ENCODE data around the gene NBDY.

GRCh38 chrX:56813318-56813837 is 84.3 kb downstream of the NBDY start:
- TF ChIP-seq NFRKB (IDR thresholded peaks at IDR 0.05) (no peak), FOXM1 (IDR thresholded peaks at IDR 0.05; ENCODE audit: borderline replicate concordance) (no peak), PKNOX1 (IDR thresholded peaks at IDR 0.05) (no peak), SP1 (IDR thresholded peaks at IDR 0.05) (no peak), SUZ12 (IDR thresholded peaks at IDR 0.05) (no peak), CTBP1 (IDR thresholded peaks at IDR 0.05; ENCODE audit: borderline replicate concordance) (no peak), FOXK2 (IDR thresholded peaks at IDR 0.05) (no peak), ARNT (IDR thresholded peaks at IDR 0.05) (no peak), FOXA1 (IDR thresholded peaks at IDR 0.05) (no peak)

Data from HEK293T (cell line).